ENCODE results near the gene KLC1. TPM values are rescaled to one million over a fixed set of nuclear protein-coding genes. Genes with fewer than 3 reads are reported as not detected.

The KLC1 gene
- total and polyA plus RNA-seq, 2 of the 13 experiments (the other 11 are each of a cell fraction or from before 2014, with no cell fraction given), result 53.2 to 63.5 TPM

- TF ChIP-seq ZFY (CRISPR knock-in tag; IDR thresholded peaks at IDR 0.05) (peak; percentile 85; the same call in 1 of the 2 replicates), ZNF605 (CRISPR knock-in tag; IDR thresholded peaks at IDR 0.05) (no peak; the same call in 1 of the 2 replicates), ZNF784 (CRISPR knock-in tag; IDR thresholded peaks at IDR 0.05; ENCODE audit: borderline replicate concordance) (no peak), HHEX (CRISPR knock-in tag; IDR thresholded peaks at IDR 0.05) (no peak), KMT2B (CRISPR knock-in tag; IDR thresholded peaks at IDR 0.05) (no peak), SATB2 (CRISPR knock-in tag; IDR thresholded peaks at IDR 0.05) (no peak), CREB1 (IDR thresholded peaks at IDR 0.05) (no peak), CREB1 (CRISPR knock-in tag; IDR thresholded peaks at IDR 0.05) (no peak), FOXC1 (CRISPR knock-in tag; IDR thresholded peaks at IDR 0.05; ENCODE audit: borderline replicate concordance) (peak; percentile 55), CERS6 (CRISPR knock-in tag; IDR thresholded peaks at IDR 0.05) (no peak), MXD1 (CRISPR knock-in tag; IDR thresholded peaks at IDR 0.05) (peak; percentile 83), ZKSCAN5 (CRISPR knock-in tag; IDR thresholded peaks at IDR 0.05) (no peak), MEIS2 (CRISPR knock-in tag; IDR thresholded peaks at IDR 0.05) (no peak), SAFB2 (CRISPR knock-in tag; IDR thresholded peaks at IDR 0.05; ENCODE audit: borderline replicate concordance, low read depth) (no peak), PBX3 (CRISPR knock-in tag; IDR thresholded peaks at IDR 0.05; ENCODE audit: borderline replicate concordance) (no peak), SRSF1 (optimal IDR thresholded peaks at IDR 0.05; ENCODE audit: low read depth, low read length) (no peak)
- TF ChIP-seq, protein P1, sequence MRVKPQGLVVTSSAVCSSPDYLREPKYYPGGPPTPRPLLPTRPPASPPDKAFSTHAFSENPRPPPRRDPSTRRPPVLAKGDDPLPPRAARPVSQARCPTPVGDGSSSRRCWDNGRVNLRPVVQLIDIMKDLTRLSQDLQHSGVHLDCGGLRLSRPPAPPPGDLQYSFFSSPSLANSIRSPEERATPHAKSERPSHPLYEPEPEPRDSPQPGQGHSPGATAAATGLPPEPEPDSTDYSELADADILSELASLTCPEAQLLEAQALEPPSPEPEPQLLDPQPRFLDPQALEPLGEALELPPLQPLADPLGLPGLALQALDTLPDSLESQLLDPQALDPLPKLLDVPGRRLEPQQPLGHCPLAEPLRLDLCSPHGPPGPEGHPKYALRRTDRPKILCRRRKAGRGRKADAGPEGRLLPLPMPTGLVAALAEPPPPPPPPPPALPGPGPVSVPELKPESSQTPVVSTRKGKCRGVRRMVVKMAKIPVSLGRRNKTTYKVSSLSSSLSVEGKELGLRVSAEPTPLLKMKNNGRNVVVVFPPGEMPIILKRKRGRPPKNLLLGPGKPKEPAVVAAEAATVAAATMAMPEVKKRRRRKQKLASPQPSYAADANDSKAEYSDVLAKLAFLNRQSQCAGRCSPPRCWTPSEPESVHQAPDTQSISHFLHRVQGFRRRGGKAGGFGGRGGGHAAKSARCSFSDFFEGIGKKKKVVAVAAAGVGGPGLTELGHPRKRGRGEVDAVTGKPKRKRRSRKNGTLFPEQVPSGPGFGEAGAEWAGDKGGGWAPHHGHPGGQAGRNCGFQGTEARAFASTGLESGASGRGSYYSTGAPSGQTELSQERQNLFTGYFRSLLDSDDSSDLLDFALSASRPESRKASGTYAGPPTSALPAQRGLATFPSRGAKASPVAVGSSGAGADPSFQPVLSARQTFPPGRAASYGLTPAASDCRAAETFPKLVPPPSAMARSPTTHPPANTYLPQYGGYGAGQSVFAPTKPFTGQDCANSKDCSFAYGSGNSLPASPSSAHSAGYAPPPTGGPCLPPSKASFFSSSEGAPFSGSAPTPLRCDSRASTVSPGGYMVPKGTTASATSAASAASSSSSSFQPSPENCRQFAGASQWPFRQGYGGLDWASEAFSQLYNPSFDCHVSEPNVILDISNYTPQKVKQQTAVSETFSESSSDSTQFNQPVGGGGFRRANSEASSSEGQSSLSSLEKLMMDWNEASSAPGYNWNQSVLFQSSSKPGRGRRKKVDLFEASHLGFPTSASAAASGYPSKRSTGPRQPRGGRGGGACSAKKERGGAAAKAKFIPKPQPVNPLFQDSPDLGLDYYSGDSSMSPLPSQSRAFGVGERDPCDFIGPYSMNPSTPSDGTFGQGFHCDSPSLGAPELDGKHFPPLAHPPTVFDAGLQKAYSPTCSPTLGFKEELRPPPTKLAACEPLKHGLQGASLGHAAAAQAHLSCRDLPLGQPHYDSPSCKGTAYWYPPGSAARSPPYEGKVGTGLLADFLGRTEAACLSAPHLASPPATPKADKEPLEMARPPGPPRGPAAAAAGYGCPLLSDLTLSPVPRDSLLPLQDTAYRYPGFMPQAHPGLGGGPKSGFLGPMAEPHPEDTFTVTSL (CRISPR knock-in tag; IDR thresholded peaks at IDR 0.05; ENCODE audit: borderline replicate concordance), result no peak
- TF ChIP-seq, protein P2, sequence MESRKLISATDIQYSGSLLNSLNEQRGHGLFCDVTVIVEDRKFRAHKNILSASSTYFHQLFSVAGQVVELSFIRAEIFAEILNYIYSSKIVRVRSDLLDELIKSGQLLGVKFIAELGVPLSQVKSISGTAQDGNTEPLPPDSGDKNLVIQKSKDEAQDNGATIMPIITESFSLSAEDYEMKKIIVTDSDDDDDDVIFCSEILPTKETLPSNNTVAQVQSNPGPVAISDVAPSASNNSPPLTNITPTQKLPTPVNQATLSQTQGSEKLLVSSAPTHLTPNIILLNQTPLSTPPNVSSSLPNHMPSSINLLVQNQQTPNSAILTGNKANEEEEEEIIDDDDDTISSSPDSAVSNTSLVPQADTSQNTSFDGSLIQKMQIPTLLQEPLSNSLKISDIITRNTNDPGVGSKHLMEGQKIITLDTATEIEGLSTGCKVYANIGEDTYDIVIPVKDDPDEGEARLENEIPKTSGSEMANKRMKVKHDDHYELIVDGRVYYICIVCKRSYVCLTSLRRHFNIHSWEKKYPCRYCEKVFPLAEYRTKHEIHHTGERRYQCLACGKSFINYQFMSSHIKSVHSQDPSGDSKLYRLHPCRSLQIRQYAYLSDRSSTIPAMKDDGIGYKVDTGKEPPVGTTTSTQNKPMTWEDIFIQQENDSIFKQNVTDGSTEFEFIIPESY (CRISPR knock-in tag; IDR thresholded peaks at IDR 0.05), result no peak
Observed at GRCh38 chr14:103628221-103628683, 759 bp upstream of the KLC1 start (continued).

Data from HepG2 (cell line).